HG03442 (cell line): Measurements from ENCODE around the gene AGBL2.
"Not testable (repeated sequence)": the region's sequence is repeated elsewhere in the genome, so short reads cannot be mapped to it uniquely, and the experiment has no call there.

Experiments
- ATAC-seq: cut with Tn5 transposase; IDR thresholded peaks from one replicate; pipeline ENCODE4 v1.9.1; 2021; ENCODE audit warnings: mild to moderate bottlenecking, moderate library complexity; ENCODE audit not compliant: unreplicated experiment

AGBL2 gene

DNA sequence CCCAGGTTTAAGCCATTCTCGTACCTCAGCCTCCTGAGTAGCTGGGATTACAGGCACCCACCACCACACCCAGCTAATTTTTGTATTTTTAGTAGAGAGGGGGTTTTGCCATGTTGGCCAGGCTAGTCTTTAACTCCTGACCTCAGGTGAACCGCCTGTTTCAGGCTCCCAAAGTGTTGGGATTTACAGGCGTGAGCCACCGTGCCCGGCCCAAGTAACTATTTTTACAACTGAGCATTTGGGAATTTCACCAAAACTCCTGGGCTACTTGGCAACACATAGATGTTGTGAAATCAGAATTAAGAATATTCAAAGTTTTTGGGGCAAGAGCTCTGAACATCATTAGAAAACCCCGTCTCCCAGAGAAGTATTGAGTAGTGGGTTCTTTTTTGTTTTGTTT, 74.7 kb downstream of the AGBL2 start:
- ATAC-seq, result not testable (repeated sequence)

DNA sequence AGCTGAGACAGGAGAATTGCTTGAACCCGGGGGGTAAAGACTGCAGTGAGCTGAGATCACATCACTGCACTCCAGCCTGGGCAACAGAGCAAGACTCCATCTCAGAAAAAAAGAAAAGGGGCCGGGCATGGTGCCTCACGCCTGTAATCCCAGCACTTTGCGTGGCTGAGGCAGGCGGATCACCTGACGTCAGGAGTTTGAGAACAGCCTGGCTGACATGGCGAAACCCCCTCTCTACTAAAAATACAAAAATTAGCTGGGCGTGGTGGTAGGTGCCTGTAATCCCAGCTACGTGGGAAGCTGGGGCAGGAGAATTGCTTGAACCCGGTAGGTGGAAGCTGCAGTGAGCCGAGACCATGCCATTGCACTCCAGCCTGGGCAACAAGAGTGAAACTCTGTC, 78.8 kb downstream of the AGBL2 start:
- ATAC-seq, result not testable (repeated sequence)

DNA sequence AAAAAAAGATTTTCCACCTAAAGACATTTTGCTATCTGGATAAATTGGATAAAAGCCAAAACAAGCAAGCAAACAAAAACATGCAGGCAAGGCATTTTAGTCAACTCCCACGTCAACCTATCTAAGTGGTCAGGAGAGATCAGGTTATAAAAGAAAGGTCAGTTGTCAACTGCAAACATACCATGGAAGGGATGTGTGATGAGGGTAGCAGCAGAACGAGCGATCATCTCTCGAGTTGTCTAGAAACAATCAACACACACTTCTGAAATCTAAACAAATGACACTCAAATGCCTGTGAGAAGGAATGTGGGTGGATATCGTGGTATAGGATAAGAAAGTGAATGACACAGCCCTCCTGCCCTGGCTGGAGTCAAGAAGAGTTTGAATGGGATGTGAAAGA, 83.7 kb downstream of the AGBL2 start:
- ATAC-seq, result no peak

DNA sequence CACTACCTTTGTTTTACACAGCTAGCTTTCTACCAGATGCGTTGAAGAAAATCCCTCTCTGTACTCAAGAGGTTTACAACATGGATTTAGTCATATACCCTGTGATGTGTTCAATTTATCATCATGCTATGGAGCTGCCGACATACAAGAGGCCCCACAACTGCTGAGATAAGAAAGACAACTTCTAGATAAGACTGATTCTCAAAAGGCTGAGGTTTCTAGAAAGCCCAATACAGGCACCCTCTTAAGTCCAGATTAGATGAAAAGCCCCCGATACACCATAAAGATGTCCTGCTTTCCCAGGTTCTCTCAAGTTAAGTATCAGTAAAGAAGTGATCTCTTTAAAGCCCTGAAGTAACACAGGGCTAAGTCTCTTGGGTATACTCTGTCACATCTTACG, 87.1 kb downstream of the AGBL2 start:
- ATAC-seq, result no peak

DNA sequence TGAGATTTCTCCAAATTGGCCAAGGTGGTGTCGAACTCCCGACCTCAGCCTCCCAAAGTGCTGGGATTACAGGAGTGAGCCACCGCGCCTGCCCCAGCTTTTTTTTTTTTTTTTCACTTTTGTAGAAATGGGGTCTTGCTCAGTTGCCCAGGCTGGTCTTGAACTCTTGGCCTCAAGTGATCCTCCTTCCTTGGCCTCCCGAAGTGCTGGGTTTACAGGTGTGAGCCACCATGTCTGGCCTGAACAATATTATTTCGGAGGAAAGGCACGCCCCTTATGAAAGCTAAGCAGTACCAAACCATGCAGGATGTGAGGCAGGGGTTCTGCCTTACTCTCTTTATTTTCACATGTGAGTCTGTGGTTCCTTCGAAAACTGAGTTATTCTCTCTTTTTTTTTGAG, 88.9 kb downstream of the AGBL2 start:
- no peak for ATAC-seq

DNA sequence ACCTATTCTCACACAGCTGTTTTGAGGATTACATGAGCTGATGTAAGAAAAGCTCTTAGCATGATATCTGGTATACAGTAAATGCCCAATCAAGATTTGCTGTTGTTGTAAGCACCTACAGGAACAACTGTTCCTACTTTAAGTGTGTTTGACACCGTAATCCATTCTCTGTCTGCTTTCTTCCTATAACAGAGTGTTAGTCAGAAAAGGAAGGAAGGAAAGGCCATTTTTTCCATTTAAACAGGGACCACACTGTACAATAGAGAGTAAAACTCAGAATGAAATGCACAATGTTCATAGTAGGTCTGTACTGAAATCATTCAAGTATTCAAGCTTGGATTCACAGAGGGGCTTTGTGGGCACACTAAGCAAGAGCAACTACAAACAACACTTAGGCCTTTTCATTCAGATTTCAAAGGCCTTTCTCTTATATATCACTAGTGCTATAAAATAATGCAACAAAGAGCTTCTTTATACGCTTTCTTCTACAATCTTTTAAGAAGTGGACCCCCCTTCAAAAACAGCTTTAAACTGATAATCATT, 94.3 kb downstream of the AGBL2 start:
- no peak for ATAC-seq

DNA sequence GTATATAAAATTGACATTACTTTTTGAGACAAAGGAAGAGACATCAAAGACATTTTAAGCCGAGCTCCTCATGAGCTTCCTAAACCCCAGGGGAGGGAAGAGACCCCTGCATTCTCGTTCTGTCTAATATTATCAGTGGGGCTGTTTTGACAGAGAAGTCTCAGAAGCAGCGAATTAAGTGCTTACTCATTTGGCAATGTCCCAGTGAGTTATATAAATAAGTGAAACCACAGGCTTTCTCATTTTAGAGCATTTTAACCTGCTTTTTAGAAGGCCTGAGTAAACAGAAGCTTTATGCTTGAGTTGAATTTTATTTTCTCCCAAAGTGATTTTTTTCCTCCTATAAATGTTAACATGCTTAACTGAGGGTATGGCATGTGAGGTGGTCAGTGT, 97.8 kb downstream of the AGBL2 start:
- ATAC-seq, result no peak

DNA sequence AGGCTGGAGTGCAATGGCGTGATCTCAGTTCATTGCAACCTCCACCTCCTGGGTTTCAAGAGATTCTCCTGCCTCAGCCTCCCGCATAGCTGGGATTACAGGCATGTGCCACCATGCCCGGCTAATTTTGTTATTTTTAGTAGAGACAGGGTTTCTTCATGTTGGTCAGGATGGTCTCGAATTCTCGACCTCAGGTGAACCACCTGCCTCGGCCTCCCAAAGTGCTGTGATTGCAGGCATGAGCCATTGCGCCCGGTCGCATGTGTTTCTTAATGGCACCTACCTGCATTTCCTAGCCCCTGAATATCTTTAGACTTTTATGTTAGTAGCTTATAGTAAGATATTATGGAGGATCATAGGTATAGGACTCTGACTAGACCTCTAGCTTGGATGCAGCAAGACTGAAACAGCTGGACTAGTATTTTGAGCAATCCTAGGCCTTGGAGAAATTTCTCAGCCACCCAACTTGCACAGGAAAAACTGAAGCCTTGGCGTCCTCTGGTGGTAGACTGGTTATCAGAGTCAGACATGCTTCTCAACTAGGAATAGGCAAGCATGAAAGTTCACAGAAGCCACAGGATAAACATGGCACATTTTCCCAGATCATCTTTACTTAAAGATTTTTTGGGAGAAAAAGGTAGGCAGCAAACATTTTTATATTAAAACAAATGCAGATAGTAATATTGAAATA, 98.3 kb downstream of the AGBL2 start:
- no peak for ATAC-seq

DNA sequence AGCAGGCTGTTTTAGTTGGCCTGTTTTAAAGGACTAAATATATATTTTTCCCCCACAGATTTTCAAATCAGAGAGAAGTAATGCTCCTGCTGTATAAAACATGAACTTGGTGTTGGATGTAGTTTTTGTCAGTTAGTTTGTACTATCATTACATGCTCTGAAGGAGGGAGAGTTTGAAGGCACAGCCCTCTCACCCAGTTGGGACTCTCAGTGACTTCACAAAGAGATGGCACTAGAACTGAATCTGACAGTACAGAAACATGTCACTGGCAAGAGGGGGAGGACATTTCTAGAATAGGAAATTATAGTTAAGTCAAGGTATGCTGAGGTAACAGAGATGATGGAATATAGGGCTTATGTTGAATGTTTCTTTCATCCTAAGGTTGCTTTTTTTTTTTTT, 99.9 kb downstream of the AGBL2 start:
- ATAC-seq, result no peak

DNA sequence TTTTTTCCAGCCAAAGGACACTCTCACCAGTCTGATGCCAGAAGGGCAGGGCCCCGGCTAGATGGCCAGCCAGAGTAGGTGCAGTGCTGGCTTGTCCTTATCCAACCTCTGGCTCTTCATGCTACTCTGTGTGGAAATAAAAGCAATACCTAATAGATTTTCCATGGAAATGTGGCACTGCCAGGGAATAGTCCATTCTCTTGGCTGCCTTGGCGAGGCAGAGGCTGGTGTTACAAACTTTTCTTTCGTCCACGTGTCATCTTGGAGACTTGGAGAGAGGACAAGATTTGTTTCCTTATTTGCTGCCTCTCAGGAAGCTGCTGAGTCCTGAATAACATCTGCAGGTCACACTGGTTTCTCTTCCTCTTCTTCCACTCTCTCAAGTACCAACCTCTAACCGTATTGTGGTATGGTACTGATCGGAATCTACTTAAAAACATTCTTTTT, 103.8 kb downstream of the AGBL2 start:
- peak; percentile 81 for ATAC-seq

DNA sequence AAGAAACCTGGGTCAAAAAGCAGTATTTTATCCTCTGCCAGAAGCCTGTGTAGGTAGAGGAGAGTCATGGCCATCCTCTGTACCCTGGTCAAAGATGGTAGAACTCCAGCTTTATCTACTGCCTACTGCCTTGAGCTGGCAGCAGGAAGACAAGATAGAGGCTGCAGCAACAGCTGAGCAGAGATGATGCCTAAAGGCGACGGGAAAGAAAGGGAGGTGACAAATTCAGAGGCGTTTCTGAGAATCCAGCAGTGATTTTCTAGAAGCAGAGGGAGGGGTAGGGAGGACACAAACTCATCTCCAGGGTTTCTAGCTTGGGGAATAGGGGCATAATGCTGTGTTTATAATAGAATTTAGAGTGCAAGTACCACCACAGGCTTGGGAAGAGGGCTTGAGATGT, 105.5 kb downstream of the AGBL2 start:
- ATAC-seq, result no peak
